Mesenchymal stem cell (in vitro differentiated cells and primary cell): ENCODE results near the gene SHTN1.

ENCODE experiments used
- DNase-seq: peaks from one replicate; pipeline ENCODE4 v3.0.0-alpha.2; 2013
- H2AFZ ChIP-seq: one replicate; pipeline ENCODE4 v1.6.1; 2013; ENCODE audit warnings: low read depth, mild to moderate bottlenecking, control low read depth, inconsistent platforms, low read length, moderate library complexity
- H2AK5ac ChIP-seq: 2 replicates; pipeline ENCODE4 v1.6.1; 2013; ENCODE audit warnings: low read length, moderate library complexity, mild to moderate bottlenecking, inconsistent platforms; ENCODE audit not compliant: severe bottlenecking
- H2BK120ac ChIP-seq: one replicate; pipeline ENCODE4 v1.6.1; 2013; ENCODE audit warnings: low read depth, mild to moderate bottlenecking, inconsistent platforms, low read length, moderate library complexity
- H2BK12ac ChIP-seq, 2 experiments: one replicate each; pipeline ENCODE4 v1.6.1; 2013; ENCODE audit warnings: inconsistent platforms in 2 of 2, low read length in 2 of 2, mild to moderate bottlenecking in 2 of 2, moderate library complexity in 2 of 2, control low read depth in 1 of 2
- H2BK15ac ChIP-seq: one replicate; pipeline ENCODE4 v1.6.1; 2013; ENCODE audit warnings: mild to moderate bottlenecking, low read depth, inconsistent platforms; ENCODE audit not compliant: poor library complexity, severe bottlenecking
- H2BK5ac ChIP-seq: 2 replicates; pipeline ENCODE4 v1.6.1; 2013; ENCODE audit warnings: low read depth, mild to moderate bottlenecking, low read length, control low read depth, inconsistent platforms; ENCODE audit not compliant: poor library complexity, severe bottlenecking
- H3K14ac ChIP-seq, 2 experiments: one replicate each; pipeline ENCODE4 v1.6.1; 2013; ENCODE audit warnings: inconsistent platforms in 2 of 2, low read length in 2 of 2, control low read depth in 1 of 2, mild to moderate bottlenecking in 1 of 2, moderate library complexity in 1 of 2
- H3K18ac ChIP-seq, 2 experiments: one replicate each; pipeline ENCODE4 v1.6.1; 2013; ENCODE audit warnings: inconsistent platforms in 2 of 2, low read length in 2 of 2, control low read depth in 1 of 2, low read depth in 1 of 2, mild to moderate bottlenecking in 1 of 2
- H3K23ac ChIP-seq, 2 experiments: one replicate each; pipeline ENCODE4 v1.6.1; 2013; ENCODE audit warnings: inconsistent platforms in 2 of 2, low read length in 2 of 2, mild to moderate bottlenecking in 2 of 2, moderate library complexity in 2 of 2, control low read depth in 1 of 2
- H3K27ac ChIP-seq: 2 replicates; pipeline ENCODE4 v1.5.1; 2013; ENCODE audit warnings: mild to moderate bottlenecking, moderate library complexity, low read length, control low read depth, inconsistent platforms; ENCODE audit not compliant: poor library complexity, severe bottlenecking
- H3K27me3 ChIP-seq, 2 experiments: 2 replicates each; pipeline versions ENCODE4 v1.6.1 to v1.7.0; 2013; ENCODE audit warnings: low read length in 2 of 2, mild to moderate bottlenecking in 2 of 2, moderate library complexity in 2 of 2, control low read depth in 1 of 2, inconsistent platforms in 1 of 2; ENCODE audit not compliant: control insufficient read depth in 1 of 2, insufficient read depth in 1 of 2
- H3K36me3 ChIP-seq, 2 experiments: 2 replicates each; pipeline versions ENCODE4 v1.6.1 to v1.7.0; 2013; ENCODE audit warnings: low read length in 2 of 2, control low read depth in 1 of 2, inconsistent platforms in 1 of 2, low read depth in 1 of 2, mild to moderate bottlenecking in 1 of 2; ENCODE audit not compliant: insufficient read depth in 2 of 2, control insufficient read depth in 1 of 2
- H3K4ac ChIP-seq, 2 experiments: one replicate each; pipeline ENCODE4 v1.6.1; 2013; ENCODE audit warnings: inconsistent platforms in 2 of 2, low read length in 2 of 2, mild to moderate bottlenecking in 2 of 2, moderate library complexity in 2 of 2, control low read depth in 1 of 2, low read depth in 1 of 2
- H3K4me1 ChIP-seq: 2 replicates; pipeline ENCODE4 v1.6.1; 2013; ENCODE audit warnings: low read depth, low read length, control low read depth; ENCODE audit not compliant: control insufficient read depth, insufficient read depth
- H3K4me2 ChIP-seq: 2 replicates; pipeline ENCODE4 v1.6.1; 2013; ENCODE audit warnings: low read length, mild to moderate bottlenecking, inconsistent platforms; ENCODE audit not compliant: poor library complexity, severe bottlenecking
- H3K4me3 ChIP-seq, 2 experiments: 2 replicates each; pipeline versions ENCODE4 v1.5.1 to v1.7.0; 2013; ENCODE audit warnings: low read length in 2 of 2, mild to moderate bottlenecking in 2 of 2, control low read depth in 1 of 2, low read depth in 1 of 2; ENCODE audit not compliant: insufficient read depth in 1 of 2
- H3K79me1 ChIP-seq: replicated peaks from 2 replicates; pipeline ENCODE4 v1.6.1; 2013; ENCODE audit warnings: mild to moderate bottlenecking, control low read depth, low read length, inconsistent platforms; ENCODE audit not compliant: poor library complexity, severe bottlenecking
- H3K9ac ChIP-seq: 2 replicates; pipeline ENCODE4 v1.7.0; 2013; ENCODE audit warnings: mild to moderate bottlenecking, low read length, moderate library complexity
- H3K9me3 ChIP-seq: 2 replicates; pipeline ENCODE4 v1.7.0; 2013; ENCODE audit warnings: mild to moderate bottlenecking, low read length; ENCODE audit not compliant: control insufficient read depth
- H4K8ac ChIP-seq: one replicate; pipeline ENCODE4 v1.6.1; 2013; ENCODE audit warnings: inconsistent platforms, mild to moderate bottlenecking, low read length, moderate library complexity
- H4K91ac ChIP-seq: one replicate; pipeline ENCODE4 v1.6.1; 2013; ENCODE audit warnings: mild to moderate bottlenecking, low read length, inconsistent platforms
- WGBS: methylation state at CpG from one replicate; pipeline ENCODE4 v1.1.7; 2013; ENCODE audit warnings: mixed read lengths; 5-methylcytosine and 5-hydroxymethylcytosine counted together

Gene SHTN1

GRCh38 chr10:116866987-116867595 lies 137.9 kb downstream of the SHTN1 start:
- Histone ChIP-seq H3K23ac (no peak overlapping the region), H3K4ac (no peak overlapping the region), H3K36me3 (no peaks in the 10 kb centered on the region), H3K9me3 (no peaks in the 10 kb centered on the region), H3K18ac (no peak overlapping the region), H2AK5ac (no peak overlapping the region), H4K91ac (no peak overlapping the region), H3K9ac (no peak overlapping the region), H3K4me1 (peaks cover 3% of the 10 kb centered on the region), H3K14ac (no peak overlapping the region), H2BK5ac (no peak overlapping the region), H2BK12ac (no peak overlapping the region), H3K4me2 (no peak overlapping the region), H4K8ac (no peak overlapping the region), H3K27me3 (peaks cover 0 to 9% of the 10 kb centered on the region in 2 experiments), H2BK120ac (no peak overlapping the region), H2BK15ac (no peak overlapping the region), H3K4me3 (no peak overlapping the region), H3K27ac (no peak overlapping the region), H2AFZ (no peak overlapping the region), H3K79me1 (no peaks in the 10 kb centered on the region)
- 89% methylated on average over 6 of the region's 6 CpGs for WGBS
- peak; percentile 9 for DNase-seq

- Histone ChIP-seq H3K23ac (no peak overlapping the region), H2BK5ac (no peak overlapping the region), H3K79me1 (no peaks in the 10 kb centered on the region), H3K9me3 (no peaks in the 10 kb centered on the region), H3K4me1 (peaks cover 3% of the 10 kb centered on the region), H2BK15ac (no peak overlapping the region), H2AFZ (no peak overlapping the region), H3K9ac (no peak overlapping the region), H2AK5ac (no peak overlapping the region), H4K8ac (no peak overlapping the region), H2BK12ac (no peak overlapping the region), H3K14ac (no peak overlapping the region), H2BK120ac (no peak overlapping the region), H3K27ac (no peak overlapping the region), H3K4ac (no peak overlapping the region), H3K27me3 (peaks cover 0 to 9% of the 10 kb centered on the region in 2 experiments), H3K4me2 (no peak overlapping the region), H4K91ac (no peak overlapping the region), H3K18ac (no peak overlapping the region), H3K4me3 (no peak overlapping the region), H3K36me3 (no peaks in the 10 kb centered on the region)
- WGBS: 69% methylated on average over 2 of the region's 2 CpGs
- DNase-seq: no peak
These were observed 138.9 kb downstream of the SHTN1 start for GRCh38 chr10:116866066-116866465.

DNA sequence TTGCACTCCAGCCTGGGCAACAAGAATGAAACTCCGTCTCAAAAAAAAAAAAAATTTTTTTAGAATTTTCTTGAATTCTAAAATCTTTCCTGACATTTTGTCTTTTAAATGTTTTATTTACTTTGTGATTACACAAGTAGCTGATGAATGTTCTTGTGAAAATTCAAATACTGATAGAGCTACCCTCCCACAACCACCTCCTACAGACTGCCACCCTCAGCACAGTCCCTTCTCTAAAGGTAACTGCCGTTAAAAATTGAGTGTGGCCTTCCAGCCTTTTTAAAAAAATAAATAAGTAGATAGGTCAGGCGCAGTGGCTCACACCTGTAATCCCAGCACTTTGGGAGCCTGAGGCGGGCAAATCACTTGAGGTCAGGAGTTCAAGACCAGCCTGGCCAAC lies 140.6 kb downstream of the SHTN1 start:
- Histone ChIP-seq H2BK12ac (no peak overlapping the region), H3K4me1 (peaks cover 1% of the 10 kb centered on the region), H3K4me3 (no peak overlapping the region), H3K23ac (no peak overlapping the region), H4K91ac (no peak overlapping the region), H3K79me1 (no peaks in the 10 kb centered on the region), H3K9ac (no peak overlapping the region), H3K9me3 (no peaks in the 10 kb centered on the region), H3K4ac (no peak overlapping the region), H2BK120ac (no peak overlapping the region), H3K27ac (no peak overlapping the region), H4K8ac (no peak overlapping the region), H2BK15ac (no peak overlapping the region), H3K14ac (no peak overlapping the region), H3K4me2 (no peak overlapping the region), H3K18ac (no peak overlapping the region), H3K36me3 (no peaks in the 10 kb centered on the region), H2AK5ac (no peak overlapping the region), H2AFZ (no peak overlapping the region), H2BK5ac (no peak overlapping the region), H3K27me3 (peaks cover 0 to 10% of the 10 kb centered on the region in 2 experiments)
- WGBS: 95% methylated on average over 3 of the region's 4 CpGs
- DNase-seq: no peak

- no peak overlapping the region for H2AFZ ChIP-seq
- no peak overlapping the region for H3K9ac ChIP-seq
- no peak overlapping the region for H2BK15ac ChIP-seq
These were observed 143.2 kb downstream of the SHTN1 start for GRCh38 chr10:116861796-116862195.

More at GRCh38 chr10:116861796-116862195, 143.2 kb downstream of the SHTN1 start:
- Histone ChIP-seq H3K9me3 (peaks cover 9% of the 10 kb centered on the region), H3K4me3 (no peak overlapping the region), H3K14ac (no peak overlapping the region), H3K79me1 (no peaks in the 10 kb centered on the region), H2AK5ac (no peak overlapping the region), H4K8ac (no peak overlapping the region), H2BK12ac (no peak overlapping the region), H3K4me1 (no peaks in the 10 kb centered on the region), H3K36me3 (no peaks in the 10 kb centered on the region), H3K23ac (no peak overlapping the region), H3K4me2 (no peak overlapping the region), H2BK5ac (no peak overlapping the region), H3K27me3 (peaks cover 0 to 5% of the 10 kb centered on the region in 2 experiments), H3K4ac (no peak overlapping the region), H3K18ac (no peak overlapping the region), H4K91ac (no peak overlapping the region), H3K27ac (no peak overlapping the region), H2BK120ac (no peak overlapping the region)
- no peak for DNase-seq
- WGBS: no CpG with 5 or more reads among the region's 2 CpGs
